GM18868 (cell line): Measurements from ENCODE around the gene FAR2.
"Not testable (repeated sequence)": the region's sequence is repeated elsewhere in the genome, so short reads cannot be mapped to it uniquely, and the experiment has no call there.

Experiments used
- ATAC-seq: cut with Tn5 transposase; IDR thresholded peaks from one replicate; pipeline ENCODE4 v1.9.1; 2021; ENCODE audit warnings: mild to moderate bottlenecking, moderate library complexity; ENCODE audit not compliant: unreplicated experiment

Gene FAR2

GRCh38 chr12:29230800-29231560, 81.9 kb downstream of the FAR2 start:
- no peak for ATAC-seq

GRCh38 chr12:29232086-29232485, 83.0 kb downstream of the FAR2 start:
- ATAC-seq: no peak

GRCh38 chr12:29234552-29234951, 85.5 kb downstream of the FAR2 start:
- no peak for ATAC-seq

GRCh38 chr12:29234965-29235626, 86.0 kb downstream of the FAR2 start:
- ATAC-seq: no peak

GRCh38 chr12:29238822-29239291, 89.8 kb downstream of the FAR2 start:
- ATAC-seq: no peak

GRCh38 chr12:29239336-29239735, 90.3 kb downstream of the FAR2 start:
- ATAC-seq: no peak

- ATAC-seq: no peak
Observed at GRCh38 chr12:29240441-29240840, 91.4 kb downstream of the FAR2 start.

GRCh38 chr12:29241821-29242591, 92.9 kb downstream of the FAR2 start:
- ATAC-seq: peak; percentile 88

- ATAC-seq: no peak
Observed at GRCh38 chr12:29242921-29243431, 93.9 kb downstream of the FAR2 start.

- ATAC-seq: no peak
Observed at GRCh38 chr12:29244159-29244765, 95.2 kb downstream of the FAR2 start.

GRCh38 chr12:29245246-29245645, 96.2 kb downstream of the FAR2 start:
- no peak for ATAC-seq

GRCh38 chr12:29249930-29250329, 100.9 kb downstream of the FAR2 start:
- no peak for ATAC-seq

GRCh38 chr12:29253906-29254625, 105.0 kb downstream of the FAR2 start:
- no peak for ATAC-seq

- no peak for ATAC-seq
Observed at GRCh38 chr12:29255042-29255441, 106.0 kb downstream of the FAR2 start.

- no peak for ATAC-seq
Observed at GRCh38 chr12:29256598-29256997, 107.5 kb downstream of the FAR2 start.

- ATAC-seq: not testable (repeated sequence)
Observed at GRCh38 chr12:29257687-29258086, 108.6 kb downstream of the FAR2 start.

GRCh38 chr12:29264424-29264823, 115.3 kb downstream of the FAR2 start:
- ATAC-seq: no peak

GRCh38 chr12:29269706-29270408, 120.8 kb downstream of the FAR2 start:
- ATAC-seq: no peak

GRCh38 chr12:29270446-29270845, 121.4 kb downstream of the FAR2 start:
- no peak for ATAC-seq
